Measurements from ENCODE around the gene WDR91. TPM values are rescaled to one million over a fixed set of nuclear protein-coding genes. Genes with fewer than 3 reads are reported as not detected.
A peak's percentile ranks its signal among the peaks of the same experiment; 100 is the strongest.
"Not testable (repeated sequence)": the region's sequence is repeated elsewhere in the genome, so short reads cannot be mapped to it uniquely, and the experiment has no call there.

WDR91 gene
- 9.1 TPM for polyA plus RNA-seq (2013, experiment 1 of 2; ENCODE audit: insufficient read length)
- 4.9 TPM for polyA plus RNA-seq (2013, experiment 2 of 2; ENCODE audit: insufficient read length)

DNA sequence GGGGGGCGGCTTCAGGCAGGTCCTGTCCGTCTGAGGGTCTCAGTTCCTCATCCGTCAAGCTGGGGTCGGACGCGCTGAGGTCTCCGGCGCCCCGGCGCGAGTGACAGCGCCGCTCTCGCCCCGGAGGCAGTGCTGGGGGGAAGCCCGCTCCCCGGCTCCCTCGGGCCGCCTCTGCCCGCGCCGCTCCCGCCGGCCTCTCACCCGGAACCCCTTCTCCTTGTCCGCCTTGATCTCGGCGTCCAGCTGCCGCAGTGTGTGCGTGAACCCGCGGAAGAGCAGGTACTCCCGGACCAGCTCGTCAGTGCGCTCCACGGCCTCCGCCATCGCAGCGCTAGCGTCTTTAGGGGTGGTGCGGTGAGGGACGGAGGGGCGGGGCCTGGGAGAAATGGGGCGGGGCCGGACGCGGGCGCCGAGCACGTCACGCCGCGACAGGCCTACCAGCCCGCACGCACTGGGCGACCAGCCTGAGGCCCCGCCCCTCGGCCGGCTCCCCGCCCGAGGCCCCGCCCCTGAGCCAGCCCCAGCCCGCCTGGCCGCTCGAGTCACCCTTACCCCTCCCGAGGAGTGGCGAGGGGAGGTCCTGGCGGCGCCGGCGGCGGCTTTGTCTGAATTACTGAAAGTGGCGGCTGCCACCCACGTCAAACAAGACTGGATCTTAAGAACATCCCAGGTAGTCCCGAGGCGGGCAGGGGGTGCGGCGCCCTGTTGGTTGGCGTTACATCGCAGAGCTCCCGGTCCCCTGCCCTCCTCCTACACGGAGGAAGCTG is at the start of gene WDR91:
WDR91 (minus strand) TSS at position 348 of the 767 bp plus-strand sequence; CDS start at position 324, 24 bp downstream.
- DNase-seq = peak; percentile 89

DNA sequence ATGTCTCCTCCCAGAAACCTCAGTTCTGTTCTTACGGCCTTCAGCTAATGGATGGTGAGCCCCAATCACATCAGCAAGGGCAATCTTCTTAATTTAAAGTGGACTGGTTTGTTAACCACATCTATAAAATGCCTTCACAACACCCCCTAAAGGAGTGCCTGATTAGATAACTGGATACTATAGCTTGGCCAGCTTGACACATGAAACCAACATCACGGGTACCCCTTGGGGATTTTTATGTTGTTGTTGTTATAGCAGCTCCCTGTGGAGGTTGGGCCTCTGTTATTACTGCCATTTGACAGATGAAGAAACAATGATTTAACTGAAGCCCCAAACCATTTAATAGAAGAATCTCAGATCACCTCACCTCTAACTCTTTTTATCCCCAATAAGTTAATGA is 49.1 kb upstream of the WDR91 start:
- DNase-seq = no peak

- no peak for DNase-seq
These were observed 48.4 kb upstream of the WDR91 start for GRCh38 chr7:135259702-135260101.

- DNase-seq = no peak
These were observed 47.3 kb upstream of the WDR91 start for GRCh38 chr7:135258585-135258984.

DNA sequence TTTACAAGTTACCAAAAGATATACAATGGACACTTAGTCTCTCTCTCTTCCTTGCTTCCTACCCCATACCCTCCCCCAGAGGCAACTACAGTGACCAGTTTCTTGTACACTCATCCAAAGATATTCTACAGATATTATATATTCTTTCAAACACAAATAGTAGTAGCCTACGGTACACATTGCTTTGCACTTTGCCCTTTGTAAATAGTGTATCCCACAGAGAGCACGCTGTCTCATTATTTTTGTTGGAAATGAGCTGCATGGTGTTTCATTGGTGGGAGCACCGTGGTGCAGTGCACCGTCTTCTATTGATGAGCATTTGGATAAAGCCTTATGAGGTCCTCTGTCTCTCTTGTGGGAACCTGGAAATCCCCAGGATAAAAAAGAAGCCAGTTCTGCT is 46.5 kb upstream of the WDR91 start:
- DNase-seq = no peak

DNA sequence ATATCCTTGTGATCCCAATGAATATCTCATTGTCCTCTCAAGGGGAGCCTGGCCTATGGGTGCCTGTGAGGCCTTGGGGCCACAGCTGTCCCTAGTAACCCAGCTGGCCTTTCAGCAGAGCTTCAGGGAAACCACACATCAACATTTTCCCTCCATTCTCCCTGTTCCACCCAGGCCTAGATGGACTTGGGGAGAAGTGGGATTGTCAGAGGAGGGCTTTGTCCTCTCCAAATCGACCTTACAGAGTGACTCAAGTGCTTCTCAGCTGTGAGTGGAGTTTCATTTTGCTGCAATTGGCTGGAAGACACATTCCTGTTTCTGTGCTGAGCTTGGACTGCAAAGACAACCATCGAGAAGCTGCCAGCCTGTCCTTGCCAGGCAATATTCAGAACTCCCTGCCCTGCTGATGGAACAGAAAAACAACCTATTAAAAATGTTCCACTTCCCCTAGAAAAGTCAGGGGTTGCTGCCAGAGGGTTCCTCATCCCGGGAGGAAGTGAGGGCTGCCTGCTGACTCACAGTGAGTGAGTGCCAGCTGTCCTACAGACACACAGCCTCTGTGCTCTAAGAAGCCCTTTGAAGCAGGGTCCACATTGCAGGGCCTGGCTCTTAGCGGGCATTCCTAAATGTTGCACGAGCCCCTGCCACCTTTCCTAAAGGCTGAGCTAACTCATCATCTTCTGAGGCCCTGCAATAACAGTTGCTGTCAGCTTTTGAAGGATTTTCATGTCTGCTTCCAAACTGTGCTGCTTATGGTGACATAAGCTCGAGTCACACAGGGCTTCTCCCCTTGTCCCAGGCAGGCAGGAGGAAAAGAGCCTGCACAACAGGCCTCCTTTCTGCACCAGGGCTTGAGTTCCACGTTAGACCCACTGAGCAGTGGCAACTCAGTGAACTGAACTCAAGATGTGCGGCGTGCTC is 42.8 kb upstream of the WDR91 start:
- DNase-seq = peak; percentile 71

GRCh38 chr7:135251496-135252391 is 40.4 kb upstream of the WDR91 start:
- no peak for DNase-seq

GRCh38 chr7:135248546-135248945 is 37.2 kb upstream of the WDR91 start:
- DNase-seq = no peak

DNA sequence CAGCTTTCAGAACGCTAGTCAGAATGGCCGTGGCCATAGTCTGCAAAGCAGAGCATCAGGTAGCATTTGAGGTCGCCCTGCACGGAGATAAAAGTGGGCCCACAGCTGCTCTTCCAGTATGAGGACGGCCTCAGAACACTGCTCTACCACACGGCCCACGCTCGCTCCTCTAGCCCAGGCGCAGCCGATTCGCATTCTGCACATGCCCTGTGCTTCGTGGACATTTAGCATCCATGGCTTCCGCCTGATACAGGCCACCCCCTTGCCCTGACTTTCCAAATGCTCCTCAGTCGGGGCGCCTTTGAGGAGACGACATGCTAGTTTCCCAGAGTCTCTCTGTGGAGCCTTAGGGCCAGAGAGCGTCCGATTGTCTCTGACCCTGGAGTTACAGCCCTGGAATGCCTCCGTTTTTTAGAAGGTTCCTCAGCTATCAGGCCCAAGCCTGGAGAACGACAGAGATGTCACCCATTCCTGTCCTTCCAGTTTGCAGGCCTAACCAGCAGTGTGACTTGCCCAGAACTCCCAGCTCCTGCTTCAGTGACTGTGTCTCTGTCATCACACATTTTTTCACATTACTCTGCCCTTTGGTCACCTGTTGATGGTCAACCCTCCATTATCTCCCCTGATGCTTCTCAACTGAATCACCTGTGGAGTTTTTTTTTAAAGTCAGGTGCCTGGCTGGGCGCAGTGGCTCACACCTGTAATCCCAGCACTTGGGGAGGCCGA is 36.6 kb upstream of the WDR91 start:
- no peak for DNase-seq

GRCh38 chr7:135246191-135246825 is 35.0 kb upstream of the WDR91 start:
- no peak for DNase-seq

DNA sequence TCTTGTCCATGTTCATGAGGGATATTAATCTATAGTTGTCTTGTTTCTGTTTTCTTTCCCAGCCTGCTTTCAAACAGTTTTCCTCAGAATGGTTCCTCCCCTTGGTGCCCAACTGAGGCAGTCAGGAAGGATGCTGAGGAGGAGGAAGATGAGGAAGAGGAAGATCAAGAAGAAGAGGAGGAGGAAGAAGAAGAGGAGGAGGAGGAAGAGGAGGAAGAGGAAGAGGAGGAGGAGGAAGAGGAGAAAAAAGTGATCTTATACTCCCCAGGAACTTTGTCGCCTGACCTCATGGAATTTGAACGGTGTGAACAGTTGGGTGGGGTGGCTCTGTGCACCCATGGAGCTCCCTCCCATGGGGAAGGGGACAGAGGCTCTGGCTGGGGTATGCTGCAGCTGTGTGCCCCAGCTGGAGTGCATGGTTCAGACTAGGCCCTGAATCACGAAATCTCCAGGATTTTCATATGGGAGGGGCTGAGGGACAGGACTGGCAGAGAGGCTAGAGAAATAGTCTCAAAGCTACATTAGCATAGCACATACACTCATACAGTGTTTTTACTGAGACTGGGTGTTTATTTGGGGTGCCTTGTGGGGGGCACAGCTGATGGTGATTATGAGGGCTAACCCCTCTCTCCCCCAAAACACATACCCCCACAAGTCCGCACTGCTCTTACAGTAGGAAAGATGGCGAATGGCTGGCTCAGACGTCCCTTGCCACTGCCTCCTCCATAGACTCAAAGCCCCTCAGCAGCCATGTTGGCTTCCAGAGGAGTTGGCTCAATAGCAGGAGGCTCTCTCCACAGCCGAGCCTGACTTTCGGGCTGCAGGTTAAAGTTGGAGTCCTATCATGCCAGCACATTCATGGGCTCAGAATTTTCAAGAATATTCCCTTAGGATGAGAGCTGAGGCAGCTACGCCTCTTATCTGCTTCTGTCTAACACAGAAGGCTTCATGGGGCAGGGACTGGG is 34.2 kb upstream of the WDR91 start:
- DNase-seq = no peak

DNA sequence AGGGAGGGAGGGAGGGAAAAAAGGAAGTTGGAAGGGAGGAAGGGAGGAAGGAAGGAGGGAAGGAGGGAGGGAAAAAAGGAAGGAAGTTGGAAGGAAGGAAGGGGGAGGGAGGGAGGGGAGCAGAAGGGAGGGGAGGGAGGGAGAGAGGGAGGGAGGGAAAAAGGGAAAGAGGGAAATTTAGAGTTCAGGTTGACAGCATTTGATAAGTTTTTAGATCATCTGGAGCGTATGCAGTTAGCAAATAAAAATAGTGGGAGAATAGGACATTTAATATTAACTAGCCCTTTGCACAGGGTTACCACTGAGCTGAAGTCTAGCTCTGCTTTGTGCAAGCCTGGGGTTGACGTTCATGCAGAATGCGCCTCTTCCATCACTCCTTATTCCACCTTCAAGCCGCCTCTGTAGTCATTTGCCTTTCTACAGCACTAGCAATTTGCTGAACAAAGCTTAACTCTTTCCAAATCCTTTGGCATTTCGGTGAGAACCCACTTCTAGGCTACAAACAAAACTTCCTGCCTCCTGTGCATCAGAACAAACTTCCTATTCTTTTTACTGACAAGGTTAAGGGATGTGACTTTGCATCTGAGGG is 30.9 kb upstream of the WDR91 start:
- DNase-seq = no peak

DNA sequence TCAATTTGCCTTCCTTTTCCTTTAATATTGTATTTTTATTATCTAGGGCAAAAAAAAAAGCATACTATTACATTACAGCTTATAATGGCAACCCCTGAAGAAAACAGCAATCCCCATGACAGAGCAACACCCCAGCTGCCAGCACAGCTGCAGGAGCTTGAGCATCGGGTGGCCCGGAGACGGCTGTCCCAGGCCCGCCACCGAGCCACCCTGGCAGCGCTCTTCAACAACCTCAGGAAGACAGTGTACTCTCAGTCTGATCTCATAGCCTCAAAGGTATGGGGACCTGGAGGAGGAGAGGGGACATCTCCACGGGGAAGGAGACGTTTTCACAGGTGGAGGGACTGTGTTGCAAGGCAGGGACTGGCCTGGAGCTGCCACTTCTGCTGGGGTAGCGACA is 29.1 kb upstream of the WDR91 start:
- no peak for DNase-seq

DNA sequence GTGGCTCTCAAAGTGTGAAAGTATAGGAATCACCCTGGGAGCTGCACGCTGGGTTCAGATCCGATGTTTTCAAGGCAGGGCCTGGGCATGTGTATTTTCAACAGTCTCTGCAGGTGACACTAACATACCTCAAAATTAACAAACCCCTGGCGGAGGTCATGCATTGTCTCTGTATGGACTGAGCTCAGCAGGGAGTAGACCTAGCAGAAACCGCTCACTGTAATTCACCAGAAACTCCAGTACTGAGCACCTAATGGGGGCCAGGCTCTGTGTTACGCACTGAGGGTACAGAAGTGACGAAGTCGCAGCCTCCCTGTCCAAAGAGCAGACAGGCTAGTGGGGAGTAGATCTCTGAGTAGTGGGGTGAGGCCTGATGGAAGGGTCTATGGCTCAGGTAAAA is 27.9 kb upstream of the WDR91 start:
- no peak for DNase-seq

DNA sequence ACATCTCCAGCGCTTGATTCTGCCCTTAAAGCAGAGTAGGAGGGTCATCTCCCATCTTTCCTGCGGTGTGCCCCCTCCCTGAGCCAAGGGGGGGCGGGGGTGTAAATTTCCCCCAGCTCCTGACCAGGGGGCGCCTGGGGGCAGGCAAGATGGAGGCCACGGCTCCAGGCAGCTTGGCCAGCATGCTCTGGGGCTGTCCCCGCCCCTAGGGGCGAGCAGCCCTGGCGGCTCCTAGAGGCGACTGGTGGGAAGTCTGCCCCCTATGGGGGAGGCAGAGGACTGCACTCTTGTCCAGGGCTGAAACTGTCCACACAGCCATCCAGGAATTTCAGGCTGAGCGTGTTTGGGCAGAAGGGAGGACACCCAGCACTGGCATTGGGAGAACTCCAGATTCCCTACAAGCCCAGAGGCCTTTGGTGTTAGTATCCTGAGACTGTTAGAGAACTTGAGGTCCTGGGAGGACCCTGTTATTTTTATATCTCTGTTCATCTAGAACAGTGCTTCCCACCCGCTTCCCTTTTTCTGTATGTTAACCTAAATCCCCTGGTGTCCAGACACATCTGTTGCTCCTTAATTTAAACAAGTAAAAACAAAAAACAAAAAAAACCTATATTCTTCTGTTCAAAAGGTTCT is 26.9 kb upstream of the WDR91 start:
- no peak for DNase-seq

DNA sequence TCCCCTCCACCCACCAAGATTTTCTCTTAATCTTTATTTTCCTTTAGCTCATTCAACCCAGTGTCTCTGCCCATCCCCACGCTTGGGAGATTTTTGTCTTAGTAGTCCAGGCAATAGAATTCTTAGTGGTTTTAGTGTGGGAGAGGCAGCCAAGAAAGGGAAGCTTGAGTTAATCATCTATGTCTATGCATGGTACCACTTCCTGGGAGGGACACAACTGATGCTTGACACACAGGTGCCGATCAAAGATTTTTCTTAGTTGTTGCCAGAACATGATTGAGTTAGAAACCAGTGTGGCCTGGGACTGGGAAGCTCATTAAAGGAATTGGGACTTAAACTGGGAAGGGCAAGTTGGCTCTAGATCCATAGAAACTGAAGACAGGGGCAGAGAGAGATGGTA is 25.4 kb upstream of the WDR91 start:
- no peak for DNase-seq

- no peak for DNase-seq
These were observed 24.5 kb upstream of the WDR91 start for GRCh38 chr7:135235841-135236240.

- DNase-seq = no peak
These were observed 23.4 kb upstream of the WDR91 start for GRCh38 chr7:135234727-135235126.

- not testable (repeated sequence) for DNase-seq
These were observed 22.8 kb upstream of the WDR91 start for GRCh38 chr7:135234095-135234494.

All from fibroblast of skin of back (primary cell).